Neural cell (in vitro differentiated cells): ENCODE results near the gene ADM2. TPM values are rescaled to one million over a fixed set of nuclear protein-coding genes. Genes with fewer than 3 reads are reported as not detected.

Source experiments
- H2AFZ ChIP-seq: fragments of 200-600, 300-800 bp; sonication (generic), shearing (Covaris generic); 2 replicates; pipeline ENCODE4 v1.6.0; 2014; ENCODE audit warnings: low read depth, mild to moderate bottlenecking, antibody characterized with exemption, low read length, moderate library complexity
- H3F3A ChIP-seq: fragments of 200-600 bp; shearing (Covaris generic); 2 replicates; pipeline ENCODE4 v1.6.1; 2016; ENCODE audit warnings: mild to moderate bottlenecking, moderate library complexity, mixed read lengths, antibody characterized with exemption, low read length; ENCODE audit not compliant: insufficient read depth, poor library complexity, severe bottlenecking
- H3K27ac ChIP-seq: fragments of 200-600, 300-800 bp; sonication (generic), shearing (Covaris generic); 2 replicates; pipeline ENCODE4 v1.5.1; 2014; ENCODE audit warnings: mild to moderate bottlenecking, low read length, moderate library complexity
- H3K27me3 ChIP-seq: fragments of 300-800, 200-600 bp; sonication (generic), shearing (Covaris generic); 2 replicates; pipeline ENCODE4 v1.6.0; 2014; ENCODE audit warnings: mild to moderate bottlenecking, low read depth, low read length, moderate library complexity; ENCODE audit not compliant: insufficient read depth
- H3K36me3 ChIP-seq: fragments of 300-800, 200-600 bp; sonication (generic), shearing (Covaris generic); 2 replicates; pipeline ENCODE4 v1.5.1; 2014; ENCODE audit warnings: mild to moderate bottlenecking, antibody characterized with exemption, low read length, moderate library complexity; ENCODE audit not compliant: insufficient read depth
- H3K4me2 ChIP-seq: fragments of 300-800, 200-600 bp; sonication (generic), shearing (Covaris generic); 2 replicates; pipeline ENCODE4 v1.6.0; 2014; ENCODE audit warnings: mild to moderate bottlenecking, low read length
- H3K4me3 ChIP-seq: fragments of 300-800, 200-600 bp; sonication (generic), shearing (Covaris generic); 2 replicates; pipeline ENCODE4 v1.5.1; 2014; ENCODE audit warnings: mild to moderate bottlenecking, low read length, moderate library complexity
- H3K79me2 ChIP-seq: fragments of 200-600 bp; shearing (Covaris generic); replicated peaks from 2 replicates; pipeline ENCODE4 v1.6.0; 2014; ENCODE audit warnings: mild to moderate bottlenecking, low read length, moderate library complexity; ENCODE audit not compliant: insufficient read depth
- H3K9ac ChIP-seq: fragments of 300-800, 200-600 bp; sonication (generic), shearing (Covaris generic); 2 replicates; pipeline ENCODE4 v1.6.1; 2016; ENCODE audit warnings: mild to moderate bottlenecking, low read length, mixed read lengths
- H3K9me2 ChIP-seq: fragments of 200-600 bp; shearing (Covaris generic); 2 replicates; pipeline ENCODE4 v1.6.1; 2016; ENCODE audit warnings: mild to moderate bottlenecking, low read length, mixed read lengths; ENCODE audit not compliant: insufficient read depth
- H3K9me3 ChIP-seq: fragments of 200-600, 300-800 bp; sonication (generic), shearing (Covaris generic); 2 replicates; pipeline ENCODE4 v1.6.1; 2016; ENCODE audit warnings: mild to moderate bottlenecking, mixed run types, low read length, moderate library complexity, mixed read lengths
- H4K20me1 ChIP-seq: fragments of 200-600 bp; shearing (Covaris generic); 2 replicates; pipeline ENCODE4 v1.6.1; 2016; ENCODE audit warnings: mild to moderate bottlenecking, mixed run types; ENCODE audit not compliant: insufficient read depth
- CTCF ChIP-seq: fragments of 450-650 bp; IDR thresholded peaks from 2 replicates; pipeline ENCODE4 v1.5.1; 2014; ENCODE audit warnings: antibody characterized with exemption, mild to moderate bottlenecking, moderate library complexity; ENCODE audit not compliant: poor library complexity, severe bottlenecking
- EP300 ChIP-seq: fragments of 450-650 bp; conservative IDR thresholded peaks from 2 replicates; pipeline ENCODE4 v1.6.1; 2014; ENCODE audit warnings: antibody characterized with exemption, mild to moderate bottlenecking, moderate library complexity; ENCODE audit not compliant: poor library complexity, severe bottlenecking
- EZH2 ChIP-seq: fragments of 200-600, 300-800 bp; shearing (Covaris generic), sonication (generic); IDR thresholded peaks from 2 replicates; pipeline ENCODE4 v1.6.1; 2014; ENCODE audit warnings: antibody characterized with exemption, low read length, borderline replicate concordance, mild to moderate bottlenecking; ENCODE audit not compliant: insufficient read depth, poor library complexity, severe bottlenecking
- MXI1 ChIP-seq: fragments of 450-650 bp; conservative IDR thresholded peaks from 2 replicates; pipeline ENCODE4 v1.6.1; 2014; ENCODE audit warnings: antibody characterized with exemption, mild to moderate bottlenecking; ENCODE audit not compliant: poor library complexity, severe bottlenecking
- POLR2AphosphoS5 ChIP-seq: IDR thresholded peaks from 2 replicates; pipeline ENCODE4 v1.6.1; 2012
- RAD21 ChIP-seq: fragments of 450-650 bp; conservative IDR thresholded peaks from 2 replicates; pipeline ENCODE4 v1.6.1; 2014; ENCODE audit warnings: antibody characterized with exemption, mild to moderate bottlenecking, moderate library complexity
- REST ChIP-seq: IDR thresholded peaks from 2 replicates; pipeline ENCODE4 v1.6.1; 2012; ENCODE audit warnings: borderline replicate concordance
- SMC3 ChIP-seq: fragments of 450-650 bp; conservative IDR thresholded peaks from 2 replicates; pipeline ENCODE4 v1.6.1; 2014; ENCODE audit warnings: antibody characterized with exemption, mild to moderate bottlenecking, moderate library complexity; ENCODE audit not compliant: poor library complexity
- TAF1 ChIP-seq: IDR thresholded peaks from 2 replicates; pipeline ENCODE4 v1.6.1; 2012; ENCODE audit warnings: low read depth
- polyA plus RNA-seq: library from polyadenylated mRNA; depleted of rRNA; stranded (reverse); fragments of >200 nt; gene quantifications from 2 replicates; pipeline ENCODE4 v1.2.3, GENCODE V29; 2014

Gene ADM2
- polyA plus RNA-seq, 1 donor from 2014 or later: not detected

GRCh38 chr22:50470491-50470890 lies 10.9 kb upstream of the ADM2 start:
- TF ChIP-seq POLR2AphosphoS5 (no peak), MXI1 (no peak), SMC3 (no peak), RAD21 (no peak), EP300 (no peak), CTCF (no peak), TAF1 (no peak), REST (no peak), EZH2 (no peak)
- no peaks in the 10 kb centered on the region for H3K9me3 ChIP-seq
- no peak overlapping the region for H2AFZ ChIP-seq
- no peak overlapping the region for H3K4me2 ChIP-seq
- no peak overlapping the region for H3K9ac ChIP-seq
- H4K20me1 ChIP-seq: peaks cover 46% of the 10 kb centered on the region
- no peak overlapping the region for H3K27ac ChIP-seq
- no peak overlapping the region for H3K4me3 ChIP-seq
- peaks cover 39% of the 10 kb centered on the region for H3K79me2 ChIP-seq
- H3K36me3 ChIP-seq: no peaks in the 10 kb centered on the region
- no peaks in the 10 kb centered on the region for H3K9me2 ChIP-seq
- no peaks in the 10 kb centered on the region for H3F3A ChIP-seq
- no peaks in the 10 kb centered on the region for H3K27me3 ChIP-seq

GRCh38 chr22:50471197-50471847 lies 10.0 kb upstream of the ADM2 start:
- no peak for TF ChIP-seq REST
- TF ChIP-seq MXI1: no peak
- no peak for TF ChIP-seq EP300
- no peak for TF ChIP-seq EZH2
- TF ChIP-seq TAF1: no peak
- no peak for TF ChIP-seq RAD21
- no peak for TF ChIP-seq SMC3
- TF ChIP-seq CTCF: no peak
- no peak for TF ChIP-seq POLR2AphosphoS5
- H3F3A ChIP-seq: no peaks in the 10 kb centered on the region
- H3K9me2 ChIP-seq: no peaks in the 10 kb centered on the region
- H3K4me2 ChIP-seq: no peak overlapping the region
- no peak overlapping the region for H2AFZ ChIP-seq
- no peak overlapping the region for H3K4me3 ChIP-seq
- H4K20me1 ChIP-seq: peaks cover 46% of the 10 kb centered on the region
- H3K36me3 ChIP-seq: no peaks in the 10 kb centered on the region
- no peak overlapping the region for H3K9ac ChIP-seq
- no peak overlapping the region for H3K27ac ChIP-seq
- H3K9me3 ChIP-seq: no peaks in the 10 kb centered on the region
- no peaks in the 10 kb centered on the region for H3K27me3 ChIP-seq
- H3K79me2 ChIP-seq: peaks cover 39% of the 10 kb centered on the region
